ENCODE data around the gene DPM3. TPM values are rescaled to one million over a fixed set of nuclear protein-coding genes. Genes with fewer than 3 reads are reported as not detected.
A peak's percentile ranks its signal among the peaks of the same experiment; 100 is the strongest.

Gene DPM3
- total and polyA plus RNA-seq, 2 of the 13 experiments (the other 11 are each of a cell fraction or from before 2014, with no cell fraction given) = 23.2 to 53.4 TPM

DNA sequence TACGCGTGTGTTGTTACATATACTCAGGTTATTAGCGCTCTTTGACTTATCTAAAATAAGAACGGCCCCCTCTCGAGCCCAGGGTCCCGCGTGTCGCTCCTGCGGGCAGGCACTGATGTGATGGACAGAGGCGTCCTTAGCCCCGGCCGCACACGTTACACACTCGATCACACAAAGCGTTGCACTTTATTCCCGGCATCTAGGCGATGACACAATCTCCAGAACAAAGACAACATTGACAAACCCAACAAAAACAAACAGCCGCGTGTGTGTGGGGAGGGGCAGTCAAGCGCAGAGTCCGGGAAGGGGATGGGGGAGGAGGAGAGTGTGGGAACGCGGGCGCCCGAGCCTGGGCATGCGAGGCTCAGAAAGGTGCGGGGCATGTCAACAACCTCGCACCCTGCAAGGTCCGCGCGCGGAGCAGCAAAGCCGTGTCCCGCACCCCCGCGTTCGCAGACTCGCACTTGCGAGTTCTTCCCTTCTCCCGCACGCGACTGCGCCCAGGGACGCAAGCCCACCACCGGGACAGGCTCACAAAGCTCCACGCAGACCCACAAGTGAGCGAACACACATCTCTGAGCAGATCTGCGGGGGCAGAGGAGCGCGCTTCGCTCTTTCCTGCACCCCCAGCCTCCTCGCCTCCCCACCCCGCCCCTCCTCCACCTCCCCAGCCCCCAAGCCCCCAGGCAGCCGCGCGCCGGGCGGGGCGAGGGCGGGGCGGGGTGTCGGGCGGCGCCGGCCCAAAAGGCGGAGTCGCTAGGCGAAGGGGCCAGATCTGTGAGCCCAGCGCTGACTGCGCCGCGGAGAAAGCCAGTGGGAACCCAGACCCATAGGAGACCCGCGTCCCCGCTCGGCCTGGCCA is 13.0 kb downstream of the DPM3 start, which contains the start of gene EFNA1 (continued):
- no peak for TF ChIP-seq REXO4 (CRISPR knock-in tag; IDR thresholded peaks at IDR 0.05; ENCODE audit: borderline replicate concordance)
- TF ChIP-seq, protein P1, sequence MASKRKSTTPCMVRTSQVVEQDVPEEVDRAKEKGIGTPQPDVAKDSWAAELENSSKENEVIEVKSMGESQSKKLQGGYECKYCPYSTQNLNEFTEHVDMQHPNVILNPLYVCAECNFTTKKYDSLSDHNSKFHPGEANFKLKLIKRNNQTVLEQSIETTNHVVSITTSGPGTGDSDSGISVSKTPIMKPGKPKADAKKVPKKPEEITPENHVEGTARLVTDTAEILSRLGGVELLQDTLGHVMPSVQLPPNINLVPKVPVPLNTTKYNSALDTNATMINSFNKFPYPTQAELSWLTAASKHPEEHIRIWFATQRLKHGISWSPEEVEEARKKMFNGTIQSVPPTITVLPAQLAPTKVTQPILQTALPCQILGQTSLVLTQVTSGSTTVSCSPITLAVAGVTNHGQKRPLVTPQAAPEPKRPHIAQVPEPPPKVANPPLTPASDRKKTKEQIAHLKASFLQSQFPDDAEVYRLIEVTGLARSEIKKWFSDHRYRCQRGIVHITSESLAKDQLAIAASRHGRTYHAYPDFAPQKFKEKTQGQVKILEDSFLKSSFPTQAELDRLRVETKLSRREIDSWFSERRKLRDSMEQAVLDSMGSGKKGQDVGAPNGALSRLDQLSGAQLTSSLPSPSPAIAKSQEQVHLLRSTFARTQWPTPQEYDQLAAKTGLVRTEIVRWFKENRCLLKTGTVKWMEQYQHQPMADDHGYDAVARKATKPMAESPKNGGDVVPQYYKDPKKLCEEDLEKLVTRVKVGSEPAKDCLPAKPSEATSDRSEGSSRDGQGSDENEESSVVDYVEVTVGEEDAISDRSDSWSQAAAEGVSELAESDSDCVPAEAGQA (IDR thresholded peaks at IDR 0.05; ENCODE audit: low read depth) = peak; percentile 58; the same call in 1 of the 2 replicates
- TF ChIP-seq, protein P1 (CRISPR knock-in tag; IDR thresholded peaks at IDR 0.05; ENCODE audit: borderline replicate concordance) = no peak
- TF ChIP-seq KDM3A (CRISPR knock-in tag; IDR thresholded peaks at IDR 0.05; ENCODE audit: low read depth) = no peak; the same call in 1 of the 2 replicates
- TF ChIP-seq ZNF260 (CRISPR knock-in tag; IDR thresholded peaks at IDR 0.05; ENCODE audit: borderline replicate concordance, low read depth) = no peak
- no peak for TF ChIP-seq BRD4 (CRISPR knock-in tag; IDR thresholded peaks at IDR 0.05)
- TF ChIP-seq ZSCAN5A (CRISPR knock-in tag; IDR thresholded peaks at IDR 0.05; ENCODE audit: borderline replicate concordance) = 0 out of 2 replicates have a peak, but pooled peaks have one; percentile 79
- TF ChIP-seq HMGA1 (CRISPR knock-in tag; conservative IDR thresholded peaks at IDR 0.05) = no peak
- no peak for TF ChIP-seq NFE2L2 (IDR thresholded peaks at IDR 0.05; ENCODE audit: low read length)
- no peak for TF ChIP-seq ZMYM4 (CRISPR knock-in tag; IDR thresholded peaks at IDR 0.05)
- no peak for TF ChIP-seq ARNT (IDR thresholded peaks at IDR 0.05)
- 0 out of 2 replicates have a peak, but pooled peaks have one; percentile 6 for TF ChIP-seq CHD4 (IDR thresholded peaks at IDR 0.05; ENCODE audit: borderline replicate concordance, low read length)
- no peak for TF ChIP-seq ATF6 (CRISPR knock-in tag; conservative IDR thresholded peaks at IDR 0.05)
- no peak for TF ChIP-seq GTF3A (CRISPR knock-in tag; conservative IDR thresholded peaks at IDR 0.05)
- TF ChIP-seq MEIS2 (CRISPR knock-in tag; IDR thresholded peaks at IDR 0.05) = peak; percentile 79; the same call in 1 of the 2 replicates
